ENCODE data around the gene BACE1. TPM values are rescaled to one million over a fixed set of nuclear protein-coding genes. Genes with fewer than 3 reads are reported as not detected.

The BACE1 gene
- total RNA-seq, 1 experiment from 2014 or later: 8.5 TPM

DNA sequence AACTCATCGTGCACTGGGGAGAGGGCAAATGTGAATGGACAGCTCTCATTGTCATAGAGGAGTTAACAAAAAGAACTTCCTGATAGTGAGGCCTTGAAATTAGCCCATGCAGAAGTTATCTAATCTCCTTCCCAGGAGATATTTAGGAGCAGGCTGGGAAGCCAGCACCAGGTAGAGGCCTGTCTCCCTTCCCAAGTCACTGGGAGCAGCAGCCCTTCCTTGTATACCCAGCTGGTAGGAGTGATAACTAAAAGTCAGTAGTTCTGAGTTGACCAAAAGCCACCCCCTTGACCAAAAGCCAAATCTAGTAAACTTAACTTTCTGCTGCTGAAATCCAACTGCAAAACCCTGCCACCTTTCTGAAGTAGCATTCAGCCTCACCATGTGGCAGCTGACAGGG is 26.3 kb downstream of the BACE1 start:
- Mint-ChIP-seq H3K9me3 (no peaks in the 10 kb centered on the region), H3K27me3 (ENCODE audit: low read depth) (no peaks in the 10 kb centered on the region), H3K27ac (no peak overlapping the region), H3K36me3 (peaks cover 37% of the 10 kb centered on the region), H3K4me3 (no peak overlapping the region), H3K4me1 (no peaks in the 10 kb centered on the region; the same call in 1 of the 2 replicates)
- TF ChIP-seq, protein P1, sequence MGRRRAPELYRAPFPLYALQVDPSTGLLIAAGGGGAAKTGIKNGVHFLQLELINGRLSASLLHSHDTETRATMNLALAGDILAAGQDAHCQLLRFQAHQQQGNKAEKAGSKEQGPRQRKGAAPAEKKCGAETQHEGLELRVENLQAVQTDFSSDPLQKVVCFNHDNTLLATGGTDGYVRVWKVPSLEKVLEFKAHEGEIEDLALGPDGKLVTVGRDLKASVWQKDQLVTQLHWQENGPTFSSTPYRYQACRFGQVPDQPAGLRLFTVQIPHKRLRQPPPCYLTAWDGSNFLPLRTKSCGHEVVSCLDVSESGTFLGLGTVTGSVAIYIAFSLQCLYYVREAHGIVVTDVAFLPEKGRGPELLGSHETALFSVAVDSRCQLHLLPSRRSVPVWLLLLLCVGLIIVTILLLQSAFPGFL (CRISPR knock-in tag; IDR thresholded peaks at IDR 0.05; ENCODE audit: borderline replicate concordance): no peak
- TF ChIP-seq, protein P2, sequence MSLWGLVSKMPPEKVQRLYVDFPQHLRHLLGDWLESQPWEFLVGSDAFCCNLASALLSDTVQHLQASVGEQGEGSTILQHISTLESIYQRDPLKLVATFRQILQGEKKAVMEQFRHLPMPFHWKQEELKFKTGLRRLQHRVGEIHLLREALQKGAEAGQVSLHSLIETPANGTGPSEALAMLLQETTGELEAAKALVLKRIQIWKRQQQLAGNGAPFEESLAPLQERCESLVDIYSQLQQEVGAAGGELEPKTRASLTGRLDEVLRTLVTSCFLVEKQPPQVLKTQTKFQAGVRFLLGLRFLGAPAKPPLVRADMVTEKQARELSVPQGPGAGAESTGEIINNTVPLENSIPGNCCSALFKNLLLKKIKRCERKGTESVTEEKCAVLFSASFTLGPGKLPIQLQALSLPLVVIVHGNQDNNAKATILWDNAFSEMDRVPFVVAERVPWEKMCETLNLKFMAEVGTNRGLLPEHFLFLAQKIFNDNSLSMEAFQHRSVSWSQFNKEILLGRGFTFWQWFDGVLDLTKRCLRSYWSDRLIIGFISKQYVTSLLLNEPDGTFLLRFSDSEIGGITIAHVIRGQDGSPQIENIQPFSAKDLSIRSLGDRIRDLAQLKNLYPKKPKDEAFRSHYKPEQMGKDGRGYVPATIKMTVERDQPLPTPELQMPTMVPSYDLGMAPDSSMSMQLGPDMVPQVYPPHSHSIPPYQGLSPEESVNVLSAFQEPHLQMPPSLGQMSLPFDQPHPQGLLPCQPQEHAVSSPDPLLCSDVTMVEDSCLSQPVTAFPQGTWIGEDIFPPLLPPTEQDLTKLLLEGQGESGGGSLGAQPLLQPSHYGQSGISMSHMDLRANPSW (CRISPR knock-in tag; conservative IDR thresholded peaks at IDR 0.05; ENCODE audit: low read depth): no peak
- TF ChIP-seq TCF7 (CRISPR knock-in tag; IDR thresholded peaks at IDR 0.05; ENCODE audit: low read depth) (no peak), OVOL2 (CRISPR knock-in tag; IDR thresholded peaks at IDR 0.05; ENCODE audit: borderline replicate concordance) (no peak), NFATC4 (CRISPR knock-in tag; IDR thresholded peaks at IDR 0.05) (no peak), ETV6 (CRISPR knock-in tag; IDR thresholded peaks at IDR 0.05) (no peak)
- TF ChIP-seq, protein P3, sequence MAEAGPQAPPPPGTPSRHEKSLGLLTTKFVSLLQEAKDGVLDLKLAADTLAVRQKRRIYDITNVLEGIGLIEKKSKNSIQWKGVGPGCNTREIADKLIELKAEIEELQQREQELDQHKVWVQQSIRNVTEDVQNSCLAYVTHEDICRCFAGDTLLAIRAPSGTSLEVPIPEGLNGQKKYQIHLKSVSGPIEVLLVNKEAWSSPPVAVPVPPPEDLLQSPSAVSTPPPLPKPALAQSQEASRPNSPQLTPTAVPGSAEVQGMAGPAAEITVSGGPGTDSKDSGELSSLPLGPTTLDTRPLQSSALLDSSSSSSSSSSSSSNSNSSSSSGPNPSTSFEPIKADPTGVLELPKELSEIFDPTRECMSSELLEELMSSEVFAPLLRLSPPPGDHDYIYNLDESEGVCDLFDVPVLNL (CRISPR knock-in tag; IDR thresholded peaks at IDR 0.05; ENCODE audit: borderline replicate concordance, low read depth): no peak
- CTCF ChIA-PET: no interaction called here
- POLR2A ChIA-PET: no interaction called here
- DNase-seq (ENCODE audit: low spot score): no peak
- ATAC-seq: no peak

DNA sequence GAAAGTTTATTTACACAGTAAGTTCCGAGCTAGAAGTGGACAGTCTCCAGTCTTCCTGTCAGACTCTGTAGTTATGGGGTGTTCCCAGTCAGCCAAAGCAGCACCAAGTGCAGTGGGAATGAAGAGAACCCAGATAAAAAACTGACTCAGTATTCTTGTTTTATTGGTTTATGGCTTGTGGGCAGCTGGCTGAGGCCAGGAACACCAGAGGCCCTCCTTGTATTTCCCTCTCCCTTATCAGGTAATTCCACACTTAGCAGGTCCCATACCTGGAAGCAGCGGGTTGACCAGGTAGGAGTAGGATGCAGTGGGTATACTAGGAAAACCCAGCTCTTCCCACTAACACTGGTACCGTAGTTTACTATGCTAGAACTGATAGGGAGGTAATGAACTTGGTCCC is 28.4 kb downstream of the BACE1 start:
- no peak for DNase-seq (ENCODE audit: low spot score)
- no peaks in the 10 kb centered on the region; the same call in 1 of the 2 replicates for H3K4me1 Mint-ChIP-seq
- POLR2A ChIA-PET: no interaction called here
- no peak overlapping the region for H3K27ac Mint-ChIP-seq
- H3K9me3 Mint-ChIP-seq: no peaks in the 10 kb centered on the region
- ATAC-seq: no peak
- H3K27me3 Mint-ChIP-seq (ENCODE audit: low read depth): no peaks in the 10 kb centered on the region
- H3K36me3 Mint-ChIP-seq: peaks cover 50% of the 10 kb centered on the region
- CTCF ChIA-PET: no interaction called here
- no peak overlapping the region for H3K4me3 Mint-ChIP-seq
- TF ChIP-seq ESRRA (CRISPR knock-in tag; IDR thresholded peaks at IDR 0.05; ENCODE audit: borderline replicate concordance): no peak
- TF ChIP-seq CBFB (CRISPR knock-in tag; IDR thresholded peaks at IDR 0.05; ENCODE audit: low read depth): no peak
- TF ChIP-seq ELF4 (CRISPR knock-in tag; IDR thresholded peaks at IDR 0.05; ENCODE audit: low read depth): no peak
- no peak for TF ChIP-seq JUN (CRISPR knock-in tag; IDR thresholded peaks at IDR 0.05)
- TF ChIP-seq, protein P4, sequence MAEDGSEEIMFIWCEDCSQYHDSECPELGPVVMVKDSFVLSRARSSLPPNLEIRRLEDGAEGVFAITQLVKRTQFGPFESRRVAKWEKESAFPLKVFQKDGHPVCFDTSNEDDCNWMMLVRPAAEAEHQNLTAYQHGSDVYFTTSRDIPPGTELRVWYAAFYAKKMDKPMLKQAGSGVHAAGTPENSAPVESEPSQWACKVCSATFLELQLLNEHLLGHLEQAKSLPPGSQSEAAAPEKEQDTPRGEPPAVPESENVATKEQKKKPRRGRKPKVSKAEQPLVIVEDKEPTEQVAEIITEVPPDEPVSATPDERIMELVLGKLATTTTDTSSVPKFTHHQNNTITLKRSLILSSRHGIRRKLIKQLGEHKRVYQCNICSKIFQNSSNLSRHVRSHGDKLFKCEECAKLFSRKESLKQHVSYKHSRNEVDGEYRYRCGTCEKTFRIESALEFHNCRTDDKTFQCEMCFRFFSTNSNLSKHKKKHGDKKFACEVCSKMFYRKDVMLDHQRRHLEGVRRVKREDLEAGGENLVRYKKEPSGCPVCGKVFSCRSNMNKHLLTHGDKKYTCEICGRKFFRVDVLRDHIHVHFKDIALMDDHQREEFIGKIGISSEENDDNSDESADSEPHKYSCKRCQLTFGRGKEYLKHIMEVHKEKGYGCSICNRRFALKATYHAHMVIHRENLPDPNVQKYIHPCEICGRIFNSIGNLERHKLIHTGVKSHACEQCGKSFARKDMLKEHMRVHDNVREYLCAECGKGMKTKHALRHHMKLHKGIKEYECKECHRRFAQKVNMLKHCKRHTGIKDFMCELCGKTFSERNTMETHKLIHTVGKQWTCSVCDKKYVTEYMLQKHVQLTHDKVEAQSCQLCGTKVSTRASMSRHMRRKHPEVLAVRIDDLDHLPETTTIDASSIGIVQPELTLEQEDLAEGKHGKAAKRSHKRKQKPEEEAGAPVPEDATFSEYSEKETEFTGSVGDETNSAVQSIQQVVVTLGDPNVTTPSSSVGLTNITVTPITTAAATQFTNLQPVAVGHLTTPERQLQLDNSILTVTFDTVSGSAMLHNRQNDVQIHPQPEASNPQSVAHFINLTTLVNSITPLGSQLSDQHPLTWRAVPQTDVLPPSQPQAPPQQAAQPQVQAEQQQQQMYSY (CRISPR knock-in tag; IDR thresholded peaks at IDR 0.05): no peak
- TF ChIP-seq GRHL2 (CRISPR knock-in tag; IDR thresholded peaks at IDR 0.05; ENCODE audit: insufficient replicate concordance, severe bottlenecking): no peak
- TF ChIP-seq, protein P5, sequence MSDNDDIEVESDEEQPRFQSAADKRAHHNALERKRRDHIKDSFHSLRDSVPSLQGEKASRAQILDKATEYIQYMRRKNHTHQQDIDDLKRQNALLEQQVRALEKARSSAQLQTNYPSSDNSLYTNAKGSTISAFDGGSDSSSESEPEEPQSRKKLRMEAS (CRISPR knock-in tag; IDR thresholded peaks at IDR 0.05): no peak
- TF ChIP-seq ZNF423 (CRISPR knock-in tag; IDR thresholded peaks at IDR 0.05): no peak
- TF ChIP-seq, protein P6, sequence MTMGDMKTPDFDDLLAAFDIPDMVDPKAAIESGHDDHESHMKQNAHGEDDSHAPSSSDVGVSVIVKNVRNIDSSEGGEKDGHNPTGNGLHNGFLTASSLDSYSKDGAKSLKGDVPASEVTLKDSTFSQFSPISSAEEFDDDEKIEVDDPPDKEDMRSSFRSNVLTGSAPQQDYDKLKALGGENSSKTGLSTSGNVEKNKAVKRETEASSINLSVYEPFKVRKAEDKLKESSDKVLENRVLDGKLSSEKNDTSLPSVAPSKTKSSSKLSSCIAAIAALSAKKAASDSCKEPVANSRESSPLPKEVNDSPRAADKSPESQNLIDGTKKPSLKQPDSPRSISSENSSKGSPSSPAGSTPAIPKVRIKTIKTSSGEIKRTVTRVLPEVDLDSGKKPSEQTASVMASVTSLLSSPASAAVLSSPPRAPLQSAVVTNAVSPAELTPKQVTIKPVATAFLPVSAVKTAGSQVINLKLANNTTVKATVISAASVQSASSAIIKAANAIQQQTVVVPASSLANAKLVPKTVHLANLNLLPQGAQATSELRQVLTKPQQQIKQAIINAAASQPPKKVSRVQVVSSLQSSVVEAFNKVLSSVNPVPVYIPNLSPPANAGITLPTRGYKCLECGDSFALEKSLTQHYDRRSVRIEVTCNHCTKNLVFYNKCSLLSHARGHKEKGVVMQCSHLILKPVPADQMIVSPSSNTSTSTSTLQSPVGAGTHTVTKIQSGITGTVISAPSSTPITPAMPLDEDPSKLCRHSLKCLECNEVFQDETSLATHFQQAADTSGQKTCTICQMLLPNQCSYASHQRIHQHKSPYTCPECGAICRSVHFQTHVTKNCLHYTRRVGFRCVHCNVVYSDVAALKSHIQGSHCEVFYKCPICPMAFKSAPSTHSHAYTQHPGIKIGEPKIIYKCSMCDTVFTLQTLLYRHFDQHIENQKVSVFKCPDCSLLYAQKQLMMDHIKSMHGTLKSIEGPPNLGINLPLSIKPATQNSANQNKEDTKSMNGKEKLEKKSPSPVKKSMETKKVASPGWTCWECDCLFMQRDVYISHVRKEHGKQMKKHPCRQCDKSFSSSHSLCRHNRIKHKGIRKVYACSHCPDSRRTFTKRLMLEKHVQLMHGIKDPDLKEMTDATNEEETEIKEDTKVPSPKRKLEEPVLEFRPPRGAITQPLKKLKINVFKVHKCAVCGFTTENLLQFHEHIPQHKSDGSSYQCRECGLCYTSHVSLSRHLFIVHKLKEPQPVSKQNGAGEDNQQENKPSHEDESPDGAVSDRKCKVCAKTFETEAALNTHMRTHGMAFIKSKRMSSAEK (CRISPR knock-in tag; IDR thresholded peaks at IDR 0.05; ENCODE audit: borderline replicate concordance): no peak
- TF ChIP-seq, protein P7, sequence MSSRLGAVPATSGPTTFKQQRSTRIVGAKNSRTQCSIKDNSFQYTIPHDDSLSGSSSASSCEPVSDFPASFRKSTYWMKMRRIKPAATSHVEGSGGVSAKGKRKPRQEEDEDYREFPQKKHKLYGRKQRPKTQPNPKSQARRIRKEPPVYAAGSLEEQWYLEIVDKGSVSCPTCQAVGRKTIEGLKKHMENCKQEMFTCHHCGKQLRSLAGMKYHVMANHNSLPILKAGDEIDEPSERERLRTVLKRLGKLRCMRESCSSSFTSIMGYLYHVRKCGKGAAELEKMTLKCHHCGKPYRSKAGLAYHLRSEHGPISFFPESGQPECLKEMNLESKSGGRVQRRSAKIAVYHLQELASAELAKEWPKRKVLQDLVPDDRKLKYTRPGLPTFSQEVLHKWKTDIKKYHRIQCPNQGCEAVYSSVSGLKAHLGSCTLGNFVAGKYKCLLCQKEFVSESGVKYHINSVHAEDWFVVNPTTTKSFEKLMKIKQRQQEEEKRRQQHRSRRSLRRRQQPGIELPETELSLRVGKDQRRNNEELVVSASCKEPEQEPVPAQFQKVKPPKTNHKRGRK (CRISPR knock-in tag; IDR thresholded peaks at IDR 0.05; ENCODE audit: borderline replicate concordance): no peak

Data from WTC11 (cell line).